CD14-positive monocyte (primary cell): Measurements from ENCODE around the gene RIC3. TPM values are rescaled to one million over a fixed set of nuclear protein-coding genes. Genes with fewer than 3 reads are reported as not detected.

ENCODE experiments used
- DNase-seq, 3 donors: peaks; one replicate each; pipeline ENCODE4 v3.0.0-alpha.2; 2011 to 2022
- H2AFZ ChIP-seq: 2 replicates; pipeline ENCODE4 v1.6.0; 2012; ENCODE audit warnings: mild to moderate bottlenecking, low read depth, low read length, inconsistent platforms; ENCODE audit not compliant: insufficient read depth, poor library complexity, severe bottlenecking
- H3K27ac ChIP-seq, 2 donors: 1 replicate in 1 of 2; 2 replicates in 1 of 2; pipeline ENCODE4 v1.5.1; 2012 to 2013; ENCODE audit warnings: low read length in 2 of 2, control low read depth in 1 of 2, inconsistent platforms in 1 of 2, low read depth in 1 of 2, mild to moderate bottlenecking in 1 of 2
- H3K27me3 ChIP-seq, 2 donors: one replicate each; pipeline versions ENCODE4 v1.6.0 to v1.6.1; 2011 to 2013; ENCODE audit warnings: low read length in 2 of 2; ENCODE audit not compliant: control insufficient read depth in 2 of 2, insufficient read depth in 2 of 2
- H3K36me3 ChIP-seq, 2 donors: replicated peaks in 1 of 2; 1 replicate in 1 of 2; 2 replicates in 1 of 2; pipeline versions ENCODE4 v1.5.1 to v1.6.1; 2012 to 2013; ENCODE audit warnings: low read length in 2 of 2, control low read depth in 1 of 2, inconsistent platforms in 1 of 2, mild to moderate bottlenecking in 1 of 2; ENCODE audit not compliant: insufficient read depth in 2 of 2, control insufficient read depth in 1 of 2
- H3K4me1 ChIP-seq, 2 donors: 1 replicate in 1 of 2; 2 replicates in 1 of 2; pipeline versions ENCODE4 v1.5.1 to v1.6.1; 2012 to 2013; ENCODE audit warnings: low read length in 2 of 2, control low read depth in 1 of 2, inconsistent platforms in 1 of 2, mild to moderate bottlenecking in 1 of 2, moderate library complexity in 1 of 2; ENCODE audit not compliant: insufficient read depth in 2 of 2, control insufficient read depth in 1 of 2
- H3K4me2 ChIP-seq: replicated peaks from 2 replicates; pipeline ENCODE3; 2012; ENCODE audit warnings: low read length, moderate library complexity, mild to moderate bottlenecking; ENCODE audit not compliant: poor library complexity, severe bottlenecking; ENCODE audit errors: extremely low read depth
- H3K4me3 ChIP-seq, 3 experiments: fragments of 200-600 bp in 1 of 3; sonication (generic) in 1 of 3; replicated peaks in 1 of 3; 1 replicate in 2 of 3; 2 replicates in 1 of 3; pipeline ENCODE4 v1.5.1; 2011 to 2013; ENCODE audit warnings: low read length in 3 of 3, mild to moderate bottlenecking in 3 of 3, control low read depth in 2 of 3, low read depth in 2 of 3, inconsistent platforms in 1 of 3, moderate library complexity in 1 of 3
- H3K79me2 ChIP-seq: 2 replicates; pipeline ENCODE4 v1.6.0; 2012; ENCODE audit warnings: mild to moderate bottlenecking, control low read depth, inconsistent platforms, low read length, moderate library complexity; ENCODE audit not compliant: insufficient read depth
- H3K9ac ChIP-seq: 2 replicates; pipeline ENCODE4 v1.6.0; 2017; ENCODE audit warnings: low read length, mild to moderate bottlenecking; ENCODE audit not compliant: insufficient read depth, poor library complexity, severe bottlenecking
- H3K9me3 ChIP-seq, 2 donors: replicated peaks in 1 of 2; 1 replicate in 1 of 2; 2 replicates in 1 of 2; pipeline versions ENCODE4 v1.5.1 to v1.6.1; 2012 to 2013; ENCODE audit warnings: low read length in 2 of 2, control low read depth in 1 of 2; ENCODE audit not compliant: control insufficient read depth in 1 of 2, insufficient read depth in 1 of 2
- H4K20me1 ChIP-seq: 2 replicates; pipeline ENCODE4 v1.6.0; 2012; ENCODE audit warnings: mild to moderate bottlenecking, low read length, control low read depth, moderate library complexity; ENCODE audit not compliant: insufficient read depth
- H3K27ac Mint-ChIP-seq, 7 donors: one replicate each; pipeline ENCODE4 v1.8.0; 2020; ENCODE audit warnings: mild to moderate bottlenecking in 7 of 7, mixed read lengths in 7 of 7, moderate library complexity in 6 of 7, inconsistent platforms in 2 of 7
- H3K27me3 Mint-ChIP-seq, 3 donors: one replicate each; pipeline ENCODE4 v1.8.0; 2021 to 2022; ENCODE audit warnings: low read depth in 3 of 3, mild to moderate bottlenecking in 3 of 3, mixed read lengths in 3 of 3, moderate library complexity in 3 of 3, inconsistent platforms in 1 of 3
- H3K36me3 Mint-ChIP-seq, 2 donors: one replicate each; pipeline ENCODE4 v1.8.0; 2020; ENCODE audit warnings: mixed read lengths in 2 of 2, inconsistent platforms in 1 of 2, mild to moderate bottlenecking in 1 of 2
- H3K4me1 Mint-ChIP-seq: one replicate; pipeline ENCODE4 v1.8.0; 2020; ENCODE audit warnings: mild to moderate bottlenecking, mixed read lengths
- H3K4me3 Mint-ChIP-seq, 2 donors: one replicate each; pipeline ENCODE4 v1.8.0; 2020; ENCODE audit warnings: mild to moderate bottlenecking in 2 of 2, mixed read lengths in 2 of 2, moderate library complexity in 1 of 2
- H3K9me3 Mint-ChIP-seq, 7 donors: one replicate each; pipeline ENCODE4 v1.8.0; 2020 to 2022; ENCODE audit warnings: mixed read lengths in 7 of 7, mild to moderate bottlenecking in 6 of 7, moderate library complexity in 6 of 7, inconsistent platforms in 2 of 7
- CTCF ChIP-seq: fragments of 200-600 bp; IDR thresholded peaks from one replicate; pipeline ENCODE4 v1.8.0; 2022; ENCODE audit warnings: antibody characterized with exemption, mild to moderate bottlenecking
- WGBS: methylation state at CpG from one replicate; pipeline ENCODE4 v1.1.5; 2013; ENCODE audit warnings: missing lambda C conversion rate; ENCODE audit not compliant: insufficient coverage; 5-methylcytosine and 5-hydroxymethylcytosine counted together
- intact Hi-C, 2 donors: fragments of 100-400 bp; cut with micrococcal nuclease; formaldehyde crosslinking; loops; one replicate each; pipeline versions ENCODE4 v1.15.0 to v1.15.1; 2023
- polyA plus RNA-seq, 3 donors: library from polyadenylated mRNA; depleted of rRNA in 1 of 3; unstranded in 2 of 3; stranded (reverse) in 1 of 3; fragments of 300-500 nt in 2 of 3; fragments of >200 nt in 1 of 3; fragmentation: Illumina TruSeq in 2 of 3; gene quantifications; 1 replicate in 2 of 3; 2 replicates in 1 of 3; pipeline ENCODE4 v1.2.3, GENCODE V29; 2012 to 2021

RIC3 gene
- polyA plus RNA-seq, 3 donors, result 0.17 TPM; not detected in 2

GRCh38 chr11:8067567-8067928 is 101.3 kb downstream of the RIC3 start:
- Histone ChIP-seq H3K4me3 (no peak overlapping the region), H4K20me1 (no peaks in the 10 kb centered on the region), H3K79me2 (no peaks in the 10 kb centered on the region), H2AFZ (no peak overlapping the region), H3K36me3 (no peaks in the 10 kb centered on the region), H3K27ac (no peak overlapping the region), H3K9ac (no peak overlapping the region), H3K27me3 (peaks cover 0 to 2% of the 10 kb centered on the region in 2 donors), H3K4me1 (no peaks in the 10 kb centered on the region), H3K4me2 (no peak overlapping the region), H3K9me3 (no peaks in the 10 kb centered on the region)
- intact Hi-C loops, result no loop called here
- no peak for DNase-seq
- Mint-ChIP-seq H3K27ac (no peak overlapping the region), H3K4me3 (no peak overlapping the region), H3K9me3 (peaks cover 0 to 3% (median 0%) of the 10 kb centered on the region in 7 donors), H3K36me3 (no peaks in the 10 kb centered on the region), H3K27me3 (peaks cover 6 to 18% (median 9%) of the 10 kb centered on the region in 3 donors), H3K4me1 (no peaks in the 10 kb centered on the region)
- WGBS, result 100% methylated on average over 3 of the region's 4 CpGs
- TF ChIP-seq CTCF, result no peak

- H3K9me3 Mint-ChIP-seq, result peaks cover 0 to 4% (median 0%) of the 10 kb centered on the region in 7 donors
- no peaks in the 10 kb centered on the region for H3K79me2 ChIP-seq
- 77% methylated on average over 9 of the region's 10 CpGs for WGBS
- H3K4me3 ChIP-seq, result no peak overlapping the region
- H3K27ac ChIP-seq, result no peak overlapping the region
- no peak overlapping the region for H2AFZ ChIP-seq
- no peak overlapping the region for H3K9ac ChIP-seq
- H3K27ac Mint-ChIP-seq, result no peak overlapping the region
- no peaks in the 10 kb centered on the region for H3K4me1 Mint-ChIP-seq
- no peaks in the 10 kb centered on the region for H3K4me1 ChIP-seq
- no peaks in the 10 kb centered on the region for H3K36me3 Mint-ChIP-seq
- peaks cover 6 to 18% (median 9%) of the 10 kb centered on the region in 3 donors for H3K27me3 Mint-ChIP-seq
- H4K20me1 ChIP-seq, result no peaks in the 10 kb centered on the region
- TF ChIP-seq CTCF, result no peak
- no peak overlapping the region for H3K4me3 Mint-ChIP-seq
- H3K36me3 ChIP-seq, result no peaks in the 10 kb centered on the region
- peaks cover 0 to 2% of the 10 kb centered on the region in 2 donors for H3K27me3 ChIP-seq
- intact Hi-C loops, result no loop called here
- H3K9me3 ChIP-seq, result no peaks in the 10 kb centered on the region
- no peak overlapping the region for H3K4me2 ChIP-seq
- DNase-seq, result no peak
Observed at GRCh38 chr11:8066911-8067455, 101.8 kb downstream of the RIC3 start.
